ENCODE measurements around the gene GLYATL2. TPM values are rescaled to one million over a fixed set of nuclear protein-coding genes. Genes with fewer than 3 reads are reported as not detected.

Gene GLYATL2, protein sequence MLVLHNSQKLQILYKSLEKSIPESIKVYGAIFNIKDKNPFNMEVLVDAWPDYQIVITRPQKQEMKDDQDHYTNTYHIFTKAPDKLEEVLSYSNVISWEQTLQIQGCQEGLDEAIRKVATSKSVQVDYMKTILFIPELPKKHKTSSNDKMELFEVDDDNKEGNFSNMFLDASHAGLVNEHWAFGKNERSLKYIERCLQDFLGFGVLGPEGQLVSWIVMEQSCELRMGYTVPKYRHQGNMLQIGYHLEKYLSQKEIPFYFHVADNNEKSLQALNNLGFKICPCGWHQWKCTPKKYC
- 2.8 TPM for total RNA-seq

DNA sequence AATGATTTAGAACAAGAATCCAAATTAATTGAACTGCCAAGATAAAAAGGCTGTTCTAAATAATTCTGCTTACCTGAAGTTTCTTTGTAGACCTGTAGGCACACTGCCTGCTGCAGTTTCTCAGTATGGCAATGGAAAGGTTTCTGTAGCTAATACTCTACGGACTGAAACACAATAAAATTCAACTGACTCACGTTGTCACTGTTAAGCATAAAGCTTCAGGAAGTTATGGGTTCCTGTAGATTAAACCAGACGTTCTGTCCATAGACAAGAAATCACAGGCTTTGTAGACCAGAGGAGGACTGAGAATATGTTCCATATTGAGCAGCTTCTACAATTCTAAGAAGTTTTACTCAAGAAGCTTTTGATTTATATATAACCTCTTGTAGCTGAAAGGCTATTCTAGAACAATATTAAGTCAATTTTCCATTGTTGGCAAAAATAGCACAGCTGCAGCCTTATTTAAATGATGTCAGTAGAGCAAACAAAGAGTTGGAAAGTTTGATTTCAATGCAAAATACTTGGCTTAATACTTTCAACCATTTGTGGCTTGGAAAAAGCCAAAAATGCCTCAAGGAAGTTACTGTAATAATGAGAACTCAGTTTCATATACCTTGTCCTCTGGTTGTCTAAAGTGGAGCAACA lies at the start of gene GLYATL2:
Gene GLYATL2, minus strand, starts transcription at position 344 of the 645 bp plus-strand sequence. CDS start 5,092 bp downstream, outside the sequence.
- no peak for DNase-seq

DNA sequence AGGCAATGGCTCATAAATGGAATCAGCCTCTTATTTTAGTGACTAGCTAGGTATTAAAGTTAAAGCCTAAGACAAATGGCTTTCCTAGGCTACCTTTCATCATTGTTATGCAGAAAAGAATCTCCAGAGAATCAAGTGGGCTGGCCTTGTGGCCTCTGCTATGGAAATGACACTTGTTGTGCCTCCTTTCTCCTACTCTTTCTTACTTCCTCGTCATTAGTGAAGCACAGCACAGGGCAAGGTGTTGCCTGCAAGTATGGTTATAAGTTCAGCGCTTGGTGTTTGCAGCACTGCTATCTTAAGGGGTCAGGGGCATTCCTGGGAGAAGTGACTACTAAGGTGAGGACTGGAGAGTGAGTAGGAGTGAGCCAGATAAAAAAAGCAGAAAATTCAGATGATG lies 49.4 kb upstream of the GLYATL2 start:
- DNase-seq = no peak

DNA sequence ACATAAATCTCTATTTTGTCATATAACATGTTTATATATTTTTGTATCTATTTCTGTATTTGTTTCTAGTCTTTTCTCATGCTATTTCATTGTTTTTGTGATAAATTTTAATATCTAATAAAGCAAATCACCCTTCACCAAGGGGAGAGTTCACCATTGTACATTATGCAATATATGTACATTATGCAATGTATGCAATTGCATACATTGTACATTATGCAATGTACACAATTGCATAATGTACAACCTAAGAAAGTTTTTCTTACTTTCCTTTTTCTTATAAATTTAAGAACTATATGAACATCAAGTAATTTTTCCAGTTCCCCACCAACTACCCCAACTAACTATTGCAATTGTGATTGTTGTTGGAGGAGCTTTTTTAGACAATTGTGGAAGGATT lies 44.1 kb upstream of the GLYATL2 start:
- DNase-seq = no peak

DNA sequence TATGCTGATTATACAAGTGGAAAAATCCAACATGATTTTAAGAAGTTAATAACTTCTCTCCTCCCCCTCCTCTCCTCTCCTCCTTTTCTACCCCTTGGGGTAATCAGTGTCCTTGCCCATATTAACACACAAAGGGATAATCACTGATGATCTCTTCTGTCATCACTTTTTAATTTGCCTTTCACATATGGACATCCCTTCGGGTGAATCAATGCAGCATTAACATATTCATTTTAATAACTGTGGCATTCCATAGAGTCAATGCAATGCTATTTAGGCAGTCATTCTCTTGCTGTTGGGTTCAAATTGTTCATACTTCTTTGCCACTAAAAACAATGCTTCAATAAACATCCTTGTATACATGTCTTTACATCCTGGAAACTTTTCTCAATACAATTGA lies 42.9 kb upstream of the GLYATL2 start:
- DNase-seq = no peak

GRCh38 chr11:58880625-58881024 lies 36.1 kb upstream of the GLYATL2 start:
- no peak for DNase-seq

DNA sequence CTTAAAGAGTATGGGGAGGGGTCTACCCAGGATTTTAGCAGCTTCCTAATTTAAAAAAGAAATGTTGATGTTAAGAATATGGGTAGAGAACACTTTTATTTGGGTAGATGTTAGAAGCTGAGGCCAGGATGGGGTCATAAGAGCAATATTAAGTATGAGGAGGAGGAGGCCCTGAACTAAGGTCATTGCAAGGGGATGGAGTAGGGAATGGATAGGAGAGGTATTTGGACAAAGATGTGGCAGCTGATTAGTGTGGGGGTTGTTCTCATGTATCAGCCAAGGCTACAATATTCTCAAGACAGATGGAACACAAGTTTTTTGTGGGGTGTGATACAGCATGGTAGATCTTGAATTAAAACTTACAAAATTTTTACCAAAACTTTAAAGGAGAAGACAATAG lies 35.7 kb upstream of the GLYATL2 start:
- no peak for DNase-seq

DNA sequence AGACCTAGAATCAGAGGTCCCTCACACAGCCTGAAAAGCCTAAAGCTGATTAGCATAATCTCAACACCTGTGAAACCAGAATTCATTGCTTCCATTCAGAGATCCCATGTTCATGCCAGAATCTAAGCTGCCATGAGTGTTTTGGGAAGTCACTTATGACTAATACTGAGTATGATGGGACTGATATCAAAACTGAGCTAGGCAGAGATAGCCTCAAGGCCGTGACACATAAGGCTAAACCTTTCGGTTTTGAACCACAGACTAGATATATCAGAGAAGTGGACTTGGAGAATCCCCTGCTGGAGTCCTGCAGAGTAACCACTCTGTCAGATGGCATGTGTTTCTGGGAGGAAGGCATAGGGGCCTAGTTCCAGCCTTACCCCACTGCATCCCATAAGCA lies 23.1 kb upstream of the GLYATL2 start:
- no peak for DNase-seq

- no peak for DNase-seq
Observed at GRCh38 chr11:58866788-58867187, 22.3 kb upstream of the GLYATL2 start.

- DNase-seq = no peak
Observed at GRCh38 chr11:58864335-58864734, 19.8 kb upstream of the GLYATL2 start.

DNA sequence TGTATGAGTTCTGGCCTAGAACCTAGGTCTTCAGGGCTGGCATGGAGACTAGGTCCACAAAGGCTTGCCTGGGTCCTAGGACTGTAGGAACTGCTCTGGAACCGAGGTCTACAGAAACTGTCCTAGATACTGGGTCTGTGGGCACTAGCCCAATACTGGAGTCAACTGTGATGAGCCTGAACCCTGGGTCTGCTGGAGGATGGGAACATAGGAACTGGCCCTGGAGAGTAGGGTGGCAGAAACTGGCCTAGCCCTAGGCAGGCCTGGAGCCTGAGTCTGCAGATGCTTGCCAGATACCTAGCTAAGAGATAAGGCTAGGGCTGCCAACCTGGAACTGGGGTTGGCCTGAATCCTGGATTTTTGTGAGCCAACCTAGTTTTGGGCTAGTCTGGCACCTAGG lies 19.2 kb upstream of the GLYATL2 start:
- no peak for DNase-seq

GRCh38 chr11:58861533-58861932 lies 17.0 kb upstream of the GLYATL2 start:
- DNase-seq = no peak

GRCh38 chr11:58856806-58857205 lies 12.3 kb upstream of the GLYATL2 start:
- DNase-seq = no peak

- no peak for DNase-seq
Observed at GRCh38 chr11:58845386-58845785, 882 bp upstream of the GLYATL2 start.

- DNase-seq = no peak
Observed at GRCh38 chr11:58837707-58838388, 6.7 kb downstream of the GLYATL2 start.

DNA sequence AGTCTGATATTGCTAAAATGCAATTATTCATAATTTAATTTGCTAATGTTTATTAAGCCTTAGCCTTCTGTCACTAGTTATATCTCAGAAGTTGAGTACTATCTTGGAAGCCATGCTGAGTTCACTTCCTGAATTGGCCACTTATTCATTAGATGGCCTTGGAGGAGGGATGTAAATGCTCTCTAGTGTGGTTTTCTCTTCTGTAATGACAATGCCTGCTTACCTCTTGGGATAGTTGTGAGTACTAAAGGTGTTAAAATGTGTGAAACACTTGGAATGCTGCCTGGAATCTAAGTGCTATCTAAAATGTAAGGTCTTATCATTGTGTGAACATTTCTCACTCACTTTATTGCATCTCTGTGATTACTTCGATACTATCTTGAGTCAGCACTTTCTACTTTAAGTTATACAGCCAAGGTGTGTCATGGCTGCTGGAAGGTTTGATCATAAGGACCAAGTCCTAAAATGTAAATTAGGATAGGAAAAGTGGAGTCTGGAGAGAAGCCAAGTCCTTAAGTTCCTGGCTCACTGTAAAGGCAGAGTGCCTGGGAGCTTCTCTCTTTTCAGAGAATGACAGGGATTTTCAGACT lies 12.4 kb downstream of the GLYATL2 start:
- no peak for DNase-seq

- no peak for DNase-seq
Observed at GRCh38 chr11:58830673-58831301, 13.7 kb downstream of the GLYATL2 start.

DNA sequence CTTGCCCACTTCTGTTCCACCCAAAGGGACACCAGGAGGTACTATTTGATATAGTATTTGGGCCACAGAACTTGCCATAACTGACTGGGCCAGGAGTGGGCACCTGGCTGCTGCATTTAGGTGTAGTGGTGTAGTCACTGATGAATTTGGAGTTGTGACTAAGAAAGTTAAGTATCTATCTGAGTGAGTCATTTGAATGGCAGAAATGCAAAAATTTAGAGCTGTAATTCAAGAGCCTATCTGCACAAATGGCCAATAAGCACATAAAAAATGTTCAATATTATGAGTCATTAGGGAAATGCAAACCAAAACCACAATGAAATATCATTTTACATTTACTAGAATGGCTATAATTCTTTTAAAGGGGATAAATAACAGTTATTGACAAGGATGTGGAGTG lies 14.7 kb downstream of the GLYATL2 start:
- no peak for DNase-seq

GRCh38 chr11:58813693-58814092 lies 30.8 kb downstream of the GLYATL2 start:
- DNase-seq = no peak

DNA sequence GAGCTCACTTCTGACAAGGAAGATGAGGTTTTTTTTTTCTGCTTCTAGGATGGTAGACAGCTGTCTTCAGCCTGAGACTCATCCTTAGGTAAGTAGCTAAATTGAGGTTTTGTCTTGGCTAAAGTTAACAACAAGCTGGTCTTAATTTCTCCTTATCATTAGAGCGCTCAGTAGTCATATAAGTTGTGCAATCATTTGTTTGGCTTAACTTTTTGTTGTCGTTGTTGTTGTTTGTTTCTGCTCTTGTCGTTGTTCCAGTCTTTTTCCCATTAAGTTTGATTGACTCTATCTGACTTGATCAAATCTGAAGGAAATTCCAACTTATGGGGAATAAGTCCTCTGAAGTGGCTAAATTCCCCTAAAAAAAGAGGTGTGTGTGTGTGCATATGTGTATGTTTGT lies 33.0 kb downstream of the GLYATL2 start:
- no peak for DNase-seq

- DNase-seq = no peak
Observed at GRCh38 chr11:58807343-58807742, 37.2 kb downstream of the GLYATL2 start.

DNA sequence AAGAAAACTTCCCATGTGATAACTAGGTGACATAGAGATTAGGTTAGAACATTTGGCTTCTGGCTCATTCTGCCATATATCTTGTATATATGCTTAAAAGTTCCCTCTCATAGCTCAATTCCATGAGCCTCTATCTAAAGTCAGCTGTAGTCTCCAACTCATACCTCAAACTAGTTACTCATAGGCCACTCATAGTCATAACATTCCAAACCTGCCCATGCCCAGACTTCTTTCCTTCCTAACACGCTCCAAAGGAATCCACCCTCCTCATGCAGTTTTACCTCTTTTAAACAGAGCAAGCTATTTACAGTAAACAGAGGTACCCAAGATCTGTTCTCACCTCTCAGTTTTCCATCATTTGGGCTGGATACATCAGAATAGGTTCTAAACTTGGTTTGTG lies 39.4 kb downstream of the GLYATL2 start:
- DNase-seq = no peak

DNA sequence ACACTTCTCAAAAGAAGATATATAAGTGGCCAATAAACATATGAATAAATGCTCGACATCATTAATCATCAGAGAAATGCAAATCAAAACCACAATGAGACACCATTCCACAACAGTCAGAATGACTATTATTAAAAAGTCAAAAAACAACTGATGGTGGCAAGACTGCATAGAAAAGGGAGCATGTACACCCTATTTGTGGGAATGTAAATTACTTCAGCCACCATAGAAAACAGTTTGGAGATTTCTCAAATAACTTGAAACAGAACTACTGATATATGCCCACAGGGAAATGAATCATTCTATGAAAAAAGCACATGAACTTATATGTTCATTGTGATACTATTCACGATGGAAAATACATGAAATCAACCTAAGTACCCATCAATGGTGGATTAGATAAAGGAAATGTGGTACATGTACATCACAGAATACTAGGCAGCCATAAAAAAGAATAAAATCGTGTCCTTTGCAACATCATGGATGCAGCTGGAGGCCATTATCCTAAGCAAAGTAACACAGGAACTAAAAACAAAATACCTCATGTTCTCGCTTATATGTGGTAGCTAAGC lies 42.4 kb downstream of the GLYATL2 start:
- DNase-seq = no peak

Data from skin of body (tissue), 2 donors.